Mesenchymal stem cell (in vitro differentiated cells and primary cell): Measurements from ENCODE around the gene ANKRD22.

Source experiments
- DNase-seq: peaks from one replicate; pipeline ENCODE4 v3.0.0-alpha.2; 2013
- H2AFZ ChIP-seq: one replicate; pipeline ENCODE4 v1.6.1; 2013; ENCODE audit warnings: low read depth, mild to moderate bottlenecking, control low read depth, inconsistent platforms, low read length, moderate library complexity
- H2AK5ac ChIP-seq: 2 replicates; pipeline ENCODE4 v1.6.1; 2013; ENCODE audit warnings: low read length, moderate library complexity, mild to moderate bottlenecking, inconsistent platforms; ENCODE audit not compliant: severe bottlenecking
- H2BK120ac ChIP-seq: one replicate; pipeline ENCODE4 v1.6.1; 2013; ENCODE audit warnings: low read depth, mild to moderate bottlenecking, inconsistent platforms, low read length, moderate library complexity
- H2BK12ac ChIP-seq, 2 experiments: one replicate each; pipeline ENCODE4 v1.6.1; 2013; ENCODE audit warnings: inconsistent platforms in 2 of 2, low read length in 2 of 2, mild to moderate bottlenecking in 2 of 2, moderate library complexity in 2 of 2, control low read depth in 1 of 2
- H2BK15ac ChIP-seq: one replicate; pipeline ENCODE4 v1.6.1; 2013; ENCODE audit warnings: mild to moderate bottlenecking, low read depth, inconsistent platforms; ENCODE audit not compliant: poor library complexity, severe bottlenecking
- H2BK5ac ChIP-seq: 2 replicates; pipeline ENCODE4 v1.6.1; 2013; ENCODE audit warnings: low read depth, mild to moderate bottlenecking, low read length, control low read depth, inconsistent platforms; ENCODE audit not compliant: poor library complexity, severe bottlenecking
- H3K14ac ChIP-seq, 2 experiments: one replicate each; pipeline ENCODE4 v1.6.1; 2013; ENCODE audit warnings: inconsistent platforms in 2 of 2, low read length in 2 of 2, control low read depth in 1 of 2, mild to moderate bottlenecking in 1 of 2, moderate library complexity in 1 of 2
- H3K18ac ChIP-seq, 2 experiments: one replicate each; pipeline ENCODE4 v1.6.1; 2013; ENCODE audit warnings: inconsistent platforms in 2 of 2, low read length in 2 of 2, control low read depth in 1 of 2, low read depth in 1 of 2, mild to moderate bottlenecking in 1 of 2
- H3K23ac ChIP-seq, 2 experiments: one replicate each; pipeline ENCODE4 v1.6.1; 2013; ENCODE audit warnings: inconsistent platforms in 2 of 2, low read length in 2 of 2, mild to moderate bottlenecking in 2 of 2, moderate library complexity in 2 of 2, control low read depth in 1 of 2
- H3K27ac ChIP-seq: 2 replicates; pipeline ENCODE4 v1.5.1; 2013; ENCODE audit warnings: mild to moderate bottlenecking, moderate library complexity, low read length, control low read depth, inconsistent platforms; ENCODE audit not compliant: poor library complexity, severe bottlenecking
- H3K27me3 ChIP-seq, 2 experiments: 2 replicates each; pipeline versions ENCODE4 v1.6.1 to v1.7.0; 2013; ENCODE audit warnings: low read length in 2 of 2, mild to moderate bottlenecking in 2 of 2, moderate library complexity in 2 of 2, control low read depth in 1 of 2, inconsistent platforms in 1 of 2; ENCODE audit not compliant: control insufficient read depth in 1 of 2, insufficient read depth in 1 of 2
- H3K36me3 ChIP-seq, 2 experiments: 2 replicates each; pipeline versions ENCODE4 v1.6.1 to v1.7.0; 2013; ENCODE audit warnings: low read length in 2 of 2, control low read depth in 1 of 2, inconsistent platforms in 1 of 2, low read depth in 1 of 2, mild to moderate bottlenecking in 1 of 2; ENCODE audit not compliant: insufficient read depth in 2 of 2, control insufficient read depth in 1 of 2
- H3K4ac ChIP-seq, 2 experiments: one replicate each; pipeline ENCODE4 v1.6.1; 2013; ENCODE audit warnings: inconsistent platforms in 2 of 2, low read length in 2 of 2, mild to moderate bottlenecking in 2 of 2, moderate library complexity in 2 of 2, control low read depth in 1 of 2, low read depth in 1 of 2
- H3K4me1 ChIP-seq: 2 replicates; pipeline ENCODE4 v1.6.1; 2013; ENCODE audit warnings: low read depth, low read length, control low read depth; ENCODE audit not compliant: control insufficient read depth, insufficient read depth
- H3K4me2 ChIP-seq: 2 replicates; pipeline ENCODE4 v1.6.1; 2013; ENCODE audit warnings: low read length, mild to moderate bottlenecking, inconsistent platforms; ENCODE audit not compliant: poor library complexity, severe bottlenecking
- H3K4me3 ChIP-seq, 2 experiments: 2 replicates each; pipeline versions ENCODE4 v1.5.1 to v1.7.0; 2013; ENCODE audit warnings: low read length in 2 of 2, mild to moderate bottlenecking in 2 of 2, control low read depth in 1 of 2, low read depth in 1 of 2; ENCODE audit not compliant: insufficient read depth in 1 of 2
- H3K79me1 ChIP-seq: replicated peaks from 2 replicates; pipeline ENCODE4 v1.6.1; 2013; ENCODE audit warnings: mild to moderate bottlenecking, control low read depth, low read length, inconsistent platforms; ENCODE audit not compliant: poor library complexity, severe bottlenecking
- H3K9ac ChIP-seq: 2 replicates; pipeline ENCODE4 v1.7.0; 2013; ENCODE audit warnings: mild to moderate bottlenecking, low read length, moderate library complexity
- H3K9me3 ChIP-seq: 2 replicates; pipeline ENCODE4 v1.7.0; 2013; ENCODE audit warnings: mild to moderate bottlenecking, low read length; ENCODE audit not compliant: control insufficient read depth
- H4K8ac ChIP-seq: one replicate; pipeline ENCODE4 v1.6.1; 2013; ENCODE audit warnings: inconsistent platforms, mild to moderate bottlenecking, low read length, moderate library complexity
- H4K91ac ChIP-seq: one replicate; pipeline ENCODE4 v1.6.1; 2013; ENCODE audit warnings: mild to moderate bottlenecking, low read length, inconsistent platforms
- WGBS: methylation state at CpG from one replicate; pipeline ENCODE4 v1.1.7; 2013; ENCODE audit warnings: mixed read lengths; 5-methylcytosine and 5-hydroxymethylcytosine counted together

Gene ANKRD22

DNA sequence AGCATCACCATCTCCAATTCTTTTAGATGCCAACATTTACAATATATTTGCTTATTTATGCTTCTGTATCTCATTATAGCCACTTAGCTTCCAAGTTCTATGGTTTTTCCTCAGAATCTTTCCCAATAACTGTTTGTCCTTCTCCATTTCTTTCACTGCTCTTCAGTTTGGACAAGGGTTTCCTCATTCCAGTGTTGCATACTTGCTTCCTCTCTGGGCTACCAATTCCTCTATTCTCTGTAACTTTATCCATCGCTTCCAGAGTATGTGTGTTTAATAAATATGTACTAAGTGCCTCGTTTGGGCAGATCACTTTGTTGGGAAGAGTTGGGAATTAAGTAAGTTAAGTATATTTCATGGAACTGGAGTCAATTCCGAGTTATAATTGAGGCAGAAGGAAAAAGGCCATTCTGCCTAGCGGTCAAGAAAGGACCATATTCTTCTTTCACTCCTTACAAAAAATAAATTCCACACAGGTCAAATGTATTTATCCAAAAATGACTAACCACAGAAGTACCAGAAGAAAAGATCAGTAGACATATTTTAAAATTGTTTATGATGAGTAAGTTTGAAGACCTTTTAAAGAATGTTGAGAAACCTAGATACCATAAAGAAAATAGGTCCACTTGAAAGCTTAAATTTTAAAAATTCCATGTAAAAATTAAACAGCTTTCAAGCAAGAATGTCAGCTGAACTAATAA is 39.2 kb upstream of the ANKRD22 start:
- H3K27me3 ChIP-seq, result no peaks in the 10 kb centered on the region
- no peak overlapping the region for H2AFZ ChIP-seq
- H3K9me3 ChIP-seq, result no peaks in the 10 kb centered on the region
- H2BK120ac ChIP-seq, result no peak overlapping the region
- no peak overlapping the region for H3K4me2 ChIP-seq
- H3K4me1 ChIP-seq, result peaks cover 6% of the 10 kb centered on the region
- no peak overlapping the region for H4K8ac ChIP-seq
- H3K23ac ChIP-seq, result no peak overlapping the region
- H3K4me3 ChIP-seq, result no peak overlapping the region
- H3K4ac ChIP-seq, result no peak overlapping the region
- H3K18ac ChIP-seq, result no peak overlapping the region
- no peaks in the 10 kb centered on the region for H3K36me3 ChIP-seq
- no peak overlapping the region for H2BK12ac ChIP-seq
- H2BK15ac ChIP-seq, result no peak overlapping the region
- H3K14ac ChIP-seq, result no peak overlapping the region
- H3K9ac ChIP-seq, result no peak overlapping the region
- WGBS, result 93% methylated on average over 4 of the region's 4 CpGs
- no peak overlapping the region for H3K27ac ChIP-seq
- no peak overlapping the region for H2AK5ac ChIP-seq
- H2BK5ac ChIP-seq, result no peak overlapping the region
- DNase-seq, result no peak
- H4K91ac ChIP-seq, result no peak overlapping the region
- peaks cover 20% of the 10 kb centered on the region for H3K79me1 ChIP-seq

DNA sequence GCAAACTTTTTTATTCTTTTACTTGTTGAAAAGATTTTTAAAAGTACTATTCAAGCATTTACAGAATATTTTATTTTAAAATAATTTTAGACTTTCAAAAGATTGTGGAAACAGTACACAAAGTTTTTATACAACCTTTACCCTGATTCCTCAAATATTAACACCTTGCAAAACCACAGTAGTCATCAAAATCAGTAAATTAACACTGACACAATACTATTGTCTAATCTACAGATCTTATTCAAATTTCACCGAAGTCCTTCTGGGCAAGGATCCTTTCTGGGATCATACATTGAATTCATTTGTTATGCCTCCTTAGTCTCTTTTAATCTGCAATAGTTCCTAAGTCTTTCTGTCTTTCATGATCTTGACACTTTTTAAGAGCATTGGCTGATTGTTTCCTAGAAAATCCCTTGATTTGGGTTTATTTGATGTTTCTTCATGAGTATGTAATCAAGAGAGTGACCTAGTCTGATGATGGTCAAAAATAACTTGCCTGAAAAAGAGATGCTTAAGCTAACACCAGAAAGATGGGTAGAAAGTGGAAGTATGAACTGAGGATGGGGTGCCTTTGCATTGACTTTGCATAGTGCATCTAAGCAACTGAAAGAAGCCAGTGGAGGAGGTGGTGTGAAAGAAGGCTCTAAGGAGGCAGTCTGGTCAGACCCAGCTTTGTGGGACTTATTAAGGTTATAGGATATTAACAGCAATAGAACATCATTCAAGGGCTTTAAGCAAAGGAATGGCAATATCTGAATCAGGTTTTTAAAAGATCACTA is 38.1 kb upstream of the ANKRD22 start:
- no peak overlapping the region for H3K14ac ChIP-seq
- no peak overlapping the region for H3K9ac ChIP-seq
- no peak overlapping the region for H3K18ac ChIP-seq
- no peak overlapping the region for H2BK12ac ChIP-seq
- no peak overlapping the region for H3K27ac ChIP-seq
- no peak overlapping the region for H2BK5ac ChIP-seq
- H2BK15ac ChIP-seq, result no peak overlapping the region
- H3K4me1 ChIP-seq, result peaks cover 6% of the 10 kb centered on the region
- no peak for DNase-seq
- WGBS, result 92% methylated on average over 1 of the region's 1 CpG
- H3K23ac ChIP-seq, result no peak overlapping the region
- no peak overlapping the region for H3K4me2 ChIP-seq
- no peak overlapping the region for H2BK120ac ChIP-seq
- no peak overlapping the region for H4K91ac ChIP-seq
- no peaks in the 10 kb centered on the region for H3K27me3 ChIP-seq
- H3K4ac ChIP-seq, result no peak overlapping the region
- H3K4me3 ChIP-seq, result no peak overlapping the region
- no peaks in the 10 kb centered on the region for H3K9me3 ChIP-seq
- peak overlapping the region; percentile 74 for H2AK5ac ChIP-seq
- H3K36me3 ChIP-seq, result no peaks in the 10 kb centered on the region
- no peak overlapping the region for H4K8ac ChIP-seq
- H3K79me1 ChIP-seq, result peaks cover 14% of the 10 kb centered on the region
- H2AFZ ChIP-seq, result no peak overlapping the region

DNA sequence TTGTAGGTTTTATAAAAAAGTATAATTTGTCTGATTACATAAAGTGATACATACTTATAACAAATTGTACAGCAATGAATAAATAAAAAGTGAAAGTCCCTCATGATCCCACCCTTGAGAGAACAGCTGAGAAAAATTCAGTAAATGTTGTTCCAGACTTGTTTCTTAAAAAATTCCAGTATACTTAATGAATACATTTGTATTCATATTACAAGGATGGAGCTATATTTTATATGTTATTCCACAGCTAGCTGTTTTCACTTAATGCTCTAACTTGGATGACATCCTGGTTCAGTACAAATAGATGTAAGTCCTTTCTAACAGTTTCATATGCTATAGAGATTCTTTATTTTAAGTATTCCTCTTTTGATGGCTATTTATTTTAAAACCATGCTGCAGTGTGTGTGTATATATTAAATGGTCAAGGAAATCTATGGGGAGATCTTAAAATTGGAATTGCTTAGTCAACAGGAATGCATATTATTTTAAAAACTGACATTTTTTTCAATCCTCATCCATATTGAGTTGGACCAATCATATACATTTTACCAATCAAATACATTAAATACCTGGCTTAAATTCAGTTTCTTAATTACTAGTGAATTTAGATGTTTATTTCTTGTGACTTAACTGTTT is 37.3 kb upstream of the ANKRD22 start:
- Histone ChIP-seq H3K9ac (no peak overlapping the region), H3K4me1 (peaks cover 6% of the 10 kb centered on the region), H2BK15ac (no peak overlapping the region), H2AFZ (no peak overlapping the region), H3K79me1 (peaks cover 10% of the 10 kb centered on the region), H3K4ac (no peak overlapping the region), H2BK12ac (no peak overlapping the region), H3K36me3 (no peaks in the 10 kb centered on the region), H3K4me2 (no peak overlapping the region), H2BK5ac (no peak overlapping the region), H4K91ac (no peak overlapping the region), H3K14ac (no peak overlapping the region), H3K23ac (no peak overlapping the region), H2AK5ac (no peak overlapping the region), H4K8ac (no peak overlapping the region), H2BK120ac (no peak overlapping the region), H3K27ac (no peak overlapping the region), H3K27me3 (no peaks in the 10 kb centered on the region), H3K18ac (no peak overlapping the region), H3K4me3 (no peak overlapping the region), H3K9me3 (no peaks in the 10 kb centered on the region)
- DNase-seq, result no peak

DNA sequence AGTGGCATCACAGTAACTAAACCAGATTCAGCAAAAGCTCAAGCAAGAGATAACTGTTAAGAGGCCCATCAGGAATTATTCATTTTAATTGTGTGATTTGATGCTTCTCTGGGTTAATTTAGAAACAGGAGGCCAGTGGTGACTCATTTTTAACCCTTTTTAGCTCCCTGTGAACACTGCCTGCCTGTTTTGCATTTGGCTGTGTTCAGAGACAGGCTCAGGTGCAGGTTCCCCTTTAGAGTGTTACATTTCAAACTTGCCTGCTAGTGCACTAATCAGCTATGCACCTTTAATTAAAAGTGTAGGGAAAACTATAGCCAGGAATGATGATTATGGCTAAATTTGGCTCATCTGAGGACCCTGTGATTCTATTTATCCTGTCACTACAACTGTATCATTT is 34.9 kb upstream of the ANKRD22 start:
- Histone ChIP-seq H3K9ac (no peak overlapping the region), H2AFZ (no peak overlapping the region), H3K4me1 (peaks cover 1% of the 10 kb centered on the region), H3K27ac (no peak overlapping the region), H4K91ac (no peak overlapping the region), H3K4me3 (no peak overlapping the region), H3K4me2 (no peak overlapping the region), H3K14ac (no peak overlapping the region), H3K23ac (no peak overlapping the region), H2BK5ac (no peak overlapping the region), H3K27me3 (no peaks in the 10 kb centered on the region), H3K4ac (no peak overlapping the region), H2BK15ac (no peak overlapping the region), H3K18ac (no peak overlapping the region), H2AK5ac (no peak overlapping the region), H4K8ac (no peak overlapping the region), H3K79me1 (peaks cover 6% of the 10 kb centered on the region), H2BK120ac (no peak overlapping the region), H3K36me3 (no peaks in the 10 kb centered on the region), H2BK12ac (no peak overlapping the region), H3K9me3 (no peaks in the 10 kb centered on the region)
- peak; percentile 23 for DNase-seq
